Erythroblast (primary cell): ENCODE measurements around the gene KCNQ5.

Source experiments
- GATA1 ChIP-seq: IDR thresholded peaks from 2 replicates; pipeline ENCODE4 v1.6.1; 2011; ENCODE audit warnings: low read depth, mild to moderate bottlenecking, control low read depth, low read length, moderate library complexity
- POLR2A ChIP-seq: IDR thresholded peaks from 2 replicates; pipeline ENCODE4 v1.6.1; 2011; ENCODE audit warnings: mild to moderate bottlenecking, low read length

DNA sequence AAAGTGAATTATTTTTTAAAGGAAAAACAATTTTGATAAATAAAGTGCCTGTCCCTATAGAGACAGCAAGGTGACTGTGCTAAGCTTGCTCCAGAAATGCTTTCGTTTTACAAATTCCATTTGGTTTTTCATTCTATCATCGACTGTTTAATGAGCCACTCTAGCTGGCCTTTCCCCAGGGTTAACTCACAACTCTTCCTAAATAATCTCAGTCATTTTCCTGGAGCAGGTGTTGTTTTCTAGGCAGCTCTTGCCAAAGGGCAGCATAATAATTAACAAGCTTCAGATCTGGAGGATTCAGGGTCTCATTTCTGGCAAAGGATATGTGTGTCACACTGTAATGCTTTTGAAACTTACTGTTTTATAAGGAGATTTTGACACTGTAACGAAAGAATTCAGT, 419.2 kb downstream of the KCNQ5 start:
- TF ChIP-seq POLR2A (no peak), GATA1 (no peak)
